ENCODE data around the gene RAB1B.

DNA sequence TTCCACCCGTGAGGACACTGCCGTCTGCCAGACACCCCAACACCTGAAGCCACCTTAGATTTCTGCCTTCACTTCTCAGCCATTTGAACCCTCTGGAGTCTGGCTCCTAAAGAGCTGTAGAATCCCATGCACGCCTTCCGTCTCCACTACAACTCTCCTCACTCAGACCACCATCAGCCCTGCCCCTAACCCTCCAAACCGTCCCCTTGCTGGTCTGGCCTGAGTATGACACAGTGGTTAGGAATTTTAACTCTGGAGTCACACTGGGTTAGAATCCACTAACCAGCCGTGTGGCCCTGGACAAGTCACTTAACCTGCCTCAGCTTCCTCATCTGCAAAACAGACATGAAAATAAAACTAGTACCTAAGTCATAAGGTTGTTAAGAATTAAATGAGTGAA is 12.6 kb downstream of the RAB1B start:
- no peak for TF ChIP-seq POLR2A (IDR thresholded peaks at IDR 0.05)
- TF ChIP-seq, protein P1, sequence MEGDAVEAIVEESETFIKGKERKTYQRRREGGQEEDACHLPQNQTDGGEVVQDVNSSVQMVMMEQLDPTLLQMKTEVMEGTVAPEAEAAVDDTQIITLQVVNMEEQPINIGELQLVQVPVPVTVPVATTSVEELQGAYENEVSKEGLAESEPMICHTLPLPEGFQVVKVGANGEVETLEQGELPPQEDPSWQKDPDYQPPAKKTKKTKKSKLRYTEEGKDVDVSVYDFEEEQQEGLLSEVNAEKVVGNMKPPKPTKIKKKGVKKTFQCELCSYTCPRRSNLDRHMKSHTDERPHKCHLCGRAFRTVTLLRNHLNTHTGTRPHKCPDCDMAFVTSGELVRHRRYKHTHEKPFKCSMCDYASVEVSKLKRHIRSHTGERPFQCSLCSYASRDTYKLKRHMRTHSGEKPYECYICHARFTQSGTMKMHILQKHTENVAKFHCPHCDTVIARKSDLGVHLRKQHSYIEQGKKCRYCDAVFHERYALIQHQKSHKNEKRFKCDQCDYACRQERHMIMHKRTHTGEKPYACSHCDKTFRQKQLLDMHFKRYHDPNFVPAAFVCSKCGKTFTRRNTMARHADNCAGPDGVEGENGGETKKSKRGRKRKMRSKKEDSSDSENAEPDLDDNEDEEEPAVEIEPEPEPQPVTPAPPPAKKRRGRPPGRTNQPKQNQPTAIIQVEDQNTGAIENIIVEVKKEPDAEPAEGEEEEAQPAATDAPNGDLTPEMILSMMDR (IDR thresholded peaks at IDR 0.05), result no peak
